Medulla oblongata (tissue), 1 donor: Measurements from ENCODE around the gene NDOR1.

Experiments used
- DNase-seq: peaks from one replicate; pipeline ENCODE4 v3.0.0-alpha.2; 2015; ENCODE audit errors: extremely low spot score

Gene NDOR1

GRCh38 chr9:137167747-137168572 is 37.5 kb upstream of the NDOR1 start:
- DNase-seq: no peak

- no peak for DNase-seq
Observed at GRCh38 chr9:137168573-137168903, 37.0 kb upstream of the NDOR1 start.

GRCh38 chr9:137168904-137169856 is 36.3 kb upstream of the NDOR1 start:
- no peak for DNase-seq

- no peak for DNase-seq
Observed at GRCh38 chr9:137169896-137170358, 35.6 kb upstream of the NDOR1 start, which contains the start of gene LRRC26. Gene LRRC26, minus strand, starts transcription at chr9:137170051. Its CDS starts 108 bp downstream, at chr9:137169943.

GRCh38 chr9:137170486-137171148 is 34.9 kb upstream of the NDOR1 start:
- DNase-seq: no peak

GRCh38 chr9:137171149-137171900 is 34.2 kb upstream of the NDOR1 start:
- DNase-seq: no peak

DNA sequence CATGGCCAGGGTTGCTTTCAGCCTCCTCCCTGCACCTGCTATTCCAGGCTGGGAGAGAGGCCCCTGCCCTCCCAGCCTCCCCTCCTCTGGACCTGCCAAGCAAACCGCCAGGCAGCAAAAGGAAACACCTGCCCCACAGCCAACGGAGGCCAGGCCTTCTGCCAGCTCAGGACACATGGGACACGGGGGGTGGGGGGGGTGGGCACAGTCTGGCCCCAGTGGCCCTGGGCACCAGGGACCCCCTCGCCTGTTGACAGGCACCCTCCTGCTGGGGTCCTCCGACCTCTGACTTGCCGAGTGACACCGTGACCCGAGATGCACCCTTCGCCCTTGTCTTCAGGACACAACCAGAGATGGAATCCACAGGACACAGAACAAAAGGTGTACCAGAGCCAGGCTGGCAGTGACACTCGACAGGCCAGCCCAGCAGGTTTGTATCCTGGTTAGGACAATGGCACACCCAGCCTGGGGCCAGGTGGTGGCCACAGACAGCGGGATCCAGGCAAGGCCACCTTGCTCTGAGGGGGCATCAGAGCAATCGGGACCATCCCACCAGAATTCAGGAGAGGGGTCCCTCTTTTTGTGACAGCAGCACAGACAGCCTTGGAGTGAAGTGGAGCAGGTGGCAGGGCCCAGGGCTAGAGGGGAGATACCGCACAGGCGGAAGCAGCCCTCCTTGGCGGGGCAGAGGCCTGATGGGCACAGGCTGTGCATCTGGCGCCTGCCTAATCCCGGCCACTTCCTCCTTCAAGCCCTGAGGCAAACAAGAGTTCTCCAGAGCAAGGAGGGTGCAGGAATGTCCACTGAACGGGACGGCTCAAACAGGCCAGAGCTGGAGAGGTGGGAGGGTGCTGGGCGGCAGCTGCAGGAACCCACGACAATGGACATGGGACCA is 32.4 kb upstream of the NDOR1 start:
- DNase-seq: no peak

- DNase-seq: no peak
Observed at GRCh38 chr9:137173796-137174664, 31.5 kb upstream of the NDOR1 start.

- no peak for DNase-seq
Observed at GRCh38 chr9:137174722-137175293, 30.7 kb upstream of the NDOR1 start.

GRCh38 chr9:137175345-137175961 is 30.0 kb upstream of the NDOR1 start:
- DNase-seq: no peak

DNA sequence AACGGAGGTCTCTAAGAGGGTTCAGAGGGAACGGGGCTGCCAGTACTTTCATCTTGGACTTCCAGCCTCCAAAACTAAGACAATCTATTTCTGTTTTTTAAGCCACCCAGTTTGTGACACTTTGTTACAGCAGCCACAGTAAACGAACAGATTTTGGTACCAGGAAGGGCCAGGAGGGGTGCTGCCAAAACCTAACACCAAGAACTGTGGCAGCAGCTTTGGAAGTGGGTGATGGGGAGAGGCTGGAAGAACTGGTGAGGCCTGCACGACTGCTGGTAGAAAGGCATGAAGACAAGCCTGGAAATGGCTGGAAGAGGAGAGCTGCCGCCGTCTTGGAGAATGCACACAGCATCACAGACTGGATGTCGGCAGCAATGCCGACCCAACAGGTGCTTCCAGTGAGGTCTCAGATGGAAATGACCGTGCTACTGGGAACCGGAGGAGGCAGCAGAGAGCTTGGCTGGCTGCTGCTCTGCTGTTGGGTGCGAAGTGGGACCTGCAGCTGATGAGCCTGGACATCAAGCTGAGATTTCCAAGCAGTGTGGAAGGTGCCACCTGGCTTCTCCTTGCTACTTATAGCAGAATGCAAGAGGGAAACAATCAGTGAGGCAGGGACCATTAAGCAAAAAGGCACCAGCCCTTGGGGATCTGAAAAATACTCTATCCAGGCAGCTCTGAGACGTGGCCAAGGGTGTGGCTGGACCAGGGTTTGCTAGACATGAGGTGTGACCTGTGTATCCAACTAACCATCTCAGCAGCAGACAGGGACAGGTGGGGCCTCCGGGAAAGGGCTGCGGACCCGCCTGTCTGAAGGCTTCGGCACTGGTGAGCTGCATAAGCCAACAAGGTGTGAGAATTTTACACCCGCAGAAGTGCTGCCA is 29.0 kb upstream of the NDOR1 start:
- DNase-seq: no peak

GRCh38 chr9:137178201-137178938 is 27.1 kb upstream of the NDOR1 start:
- DNase-seq: no peak

DNA sequence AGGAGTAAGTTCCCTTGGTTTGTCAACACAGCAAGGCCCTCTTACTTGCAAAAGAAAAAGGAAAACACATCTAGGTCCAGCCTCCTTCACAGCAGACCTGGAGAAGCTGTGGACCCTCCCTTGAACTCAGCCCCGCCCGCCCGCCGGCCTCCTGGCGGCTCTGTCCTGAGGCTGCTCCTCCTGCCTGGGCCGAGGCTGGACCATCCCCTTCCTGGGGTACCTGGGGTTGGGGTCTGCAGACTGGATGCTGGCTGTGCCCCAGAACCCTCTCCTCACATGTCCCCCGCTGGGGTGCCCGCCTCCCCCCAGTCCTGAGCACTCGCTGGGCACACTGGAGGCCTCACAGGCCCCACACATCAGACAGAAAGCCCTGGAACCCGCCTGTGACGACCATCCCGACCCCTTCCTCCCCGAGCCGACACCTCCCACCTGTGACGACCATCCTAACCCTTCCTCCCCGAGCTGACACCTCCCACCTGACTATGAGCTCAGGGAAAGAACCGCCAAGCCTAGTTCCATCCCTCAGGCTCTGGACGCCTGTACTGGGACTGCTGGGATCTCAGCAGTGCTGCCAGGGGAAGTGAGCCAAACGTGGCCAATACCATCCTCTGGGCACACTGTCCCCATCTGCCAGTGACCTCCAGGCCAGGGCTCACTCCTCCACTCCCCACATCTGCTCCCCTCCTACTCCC is 26.4 kb upstream of the NDOR1 start:
- no peak for DNase-seq

DNA sequence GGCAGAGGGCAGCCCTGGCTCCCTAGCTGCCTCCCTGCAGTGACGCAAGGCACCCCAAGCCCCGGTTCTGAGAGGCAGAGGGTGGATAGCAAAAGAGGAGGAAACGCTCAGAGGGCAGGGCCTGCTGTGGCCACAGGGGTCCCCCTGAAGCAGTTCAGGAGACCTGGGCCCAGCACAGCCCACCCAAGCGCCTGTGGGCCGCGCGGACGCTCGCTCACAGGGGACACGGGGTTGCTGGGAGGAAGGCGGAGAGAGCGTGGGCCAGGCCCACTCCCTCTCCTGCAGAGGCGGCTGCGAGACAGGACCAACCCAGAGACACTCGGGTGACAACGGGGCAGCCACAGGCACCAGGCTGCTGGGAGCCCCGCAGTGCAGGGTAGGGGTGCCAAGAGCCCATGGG is 25.7 kb upstream of the NDOR1 start:
- no peak for DNase-seq

GRCh38 chr9:137180491-137180890 is 25.0 kb upstream of the NDOR1 start:
- DNase-seq: no peak

DNA sequence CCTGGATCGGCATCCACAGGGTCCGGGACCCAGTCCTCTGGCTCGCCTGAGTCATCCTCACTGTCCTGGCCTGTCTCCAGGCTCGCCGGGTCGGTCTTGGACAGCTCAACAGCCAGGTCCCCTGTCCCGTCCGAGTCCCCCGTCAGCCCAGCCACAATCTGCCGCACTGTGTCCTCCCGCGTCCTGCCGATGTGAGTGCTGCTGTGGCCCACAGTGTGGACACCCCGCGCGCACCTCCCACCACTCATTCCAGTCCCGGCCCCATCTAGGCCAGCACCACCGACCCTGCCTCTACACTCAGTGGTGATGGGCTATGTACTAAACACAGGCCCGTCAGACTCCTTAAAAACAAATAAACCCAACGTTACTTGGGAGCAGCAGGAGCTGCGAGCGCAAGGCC is 23.8 kb upstream of the NDOR1 start:
- no peak for DNase-seq
